B cell (primary cell): Measurements from ENCODE around the gene SPIB.

ENCODE experiments used
- CTCF ChIP-seq: fragments of 200-600 bp; IDR thresholded peaks from one replicate; pipeline ENCODE4 v1.8.0; 2022; ENCODE audit warnings: antibody characterized with exemption, mild to moderate bottlenecking
- EZH2 ChIP-seq: IDR thresholded peaks from 2 replicates; pipeline ENCODE4 v1.6.1; 2012; ENCODE audit warnings: borderline replicate concordance, low read depth, mild to moderate bottlenecking, moderate library complexity, low read length; ENCODE audit not compliant: insufficient read depth, poor library complexity, severe bottlenecking

- TF ChIP-seq CTCF (no peak), EZH2 (no peak)
These were observed 40.9 kb downstream of the SPIB start for GRCh38 chr19:50459638-50460037.
